ENCODE measurements around the gene AIP. TPM values are rescaled to one million over a fixed set of nuclear protein-coding genes. Genes with fewer than 3 reads are reported as not detected.

The AIP gene
- total RNA-seq, 1 donor from 2014 or later: 39.5 TPM

GRCh38 chr11:67522844-67523555, 40.2 kb downstream of the AIP start, which contains the start of gene CABP2:
Gene CABP2 (minus strand): TSS chr11:67523446. CDS start chr11:67523326, 120 bp downstream.
- Mint-ChIP-seq H3K27ac (no peak within 1 kb of the TSS), H3K36me3 (ENCODE audit: insufficient read depth) (no peaks in the 10 kb centered on the region), H3K4me3 (ENCODE audit: low read depth) (no peak within 1 kb of the TSS), H3K27me3 (peaks cover 16% of the 10 kb centered on the region), H3K4me1 (ENCODE audit: low read depth) (no peaks in the 10 kb centered on the region), H3K9me3 (ENCODE audit: low read depth) (peaks cover 5% of the 10 kb centered on the region)
- no peak for DNase-seq (ENCODE audit: low spot score, unreplicated experiment)
- TF ChIP-seq CTCF (IDR thresholded peaks at IDR 0.05; ENCODE audit: unreplicated experiment): no peak

- no peak overlapping the region for H3K27ac Mint-ChIP-seq
- peaks cover 15% of the 10 kb centered on the region for H3K27me3 Mint-ChIP-seq
- peaks cover 5% of the 10 kb centered on the region for H3K9me3 Mint-ChIP-seq (ENCODE audit: low read depth)
- no peaks in the 10 kb centered on the region for H3K4me1 Mint-ChIP-seq (ENCODE audit: low read depth)
- H3K4me3 Mint-ChIP-seq (ENCODE audit: low read depth): no peak overlapping the region
- no peak for DNase-seq (ENCODE audit: low spot score, unreplicated experiment)
- TF ChIP-seq CTCF (IDR thresholded peaks at IDR 0.05; ENCODE audit: unreplicated experiment): no peak
- no peaks in the 10 kb centered on the region for H3K36me3 Mint-ChIP-seq (ENCODE audit: insufficient read depth)
Observed at GRCh38 chr11:67523556-67524479, 41.0 kb downstream of the AIP start.

GRCh38 chr11:67524480-67524808, 41.6 kb downstream of the AIP start:
- peaks cover 5% of the 10 kb centered on the region for H3K9me3 Mint-ChIP-seq (ENCODE audit: low read depth)
- no peak for DNase-seq (ENCODE audit: low spot score, unreplicated experiment)
- peaks cover 18% of the 10 kb centered on the region for H3K27me3 Mint-ChIP-seq
- no peaks in the 10 kb centered on the region for H3K4me1 Mint-ChIP-seq (ENCODE audit: low read depth)
- no peak for TF ChIP-seq CTCF (IDR thresholded peaks at IDR 0.05; ENCODE audit: unreplicated experiment)
- H3K27ac Mint-ChIP-seq: no peak overlapping the region
- no peaks in the 10 kb centered on the region for H3K36me3 Mint-ChIP-seq (ENCODE audit: insufficient read depth)
- H3K4me3 Mint-ChIP-seq (ENCODE audit: low read depth): no peak overlapping the region

GRCh38 chr11:67525275-67525976, 42.6 kb downstream of the AIP start:
- no peak for DNase-seq (ENCODE audit: low spot score, unreplicated experiment)
- peaks cover 18% of the 10 kb centered on the region for H3K27me3 Mint-ChIP-seq
- H3K36me3 Mint-ChIP-seq (ENCODE audit: insufficient read depth): no peaks in the 10 kb centered on the region
- no peak overlapping the region for H3K27ac Mint-ChIP-seq
- H3K4me1 Mint-ChIP-seq (ENCODE audit: low read depth): no peaks in the 10 kb centered on the region
- peaks cover 5% of the 10 kb centered on the region for H3K9me3 Mint-ChIP-seq (ENCODE audit: low read depth)
- no peak overlapping the region for H3K4me3 Mint-ChIP-seq (ENCODE audit: low read depth)
- no peak for TF ChIP-seq CTCF (IDR thresholded peaks at IDR 0.05; ENCODE audit: unreplicated experiment)

- peaks cover 18% of the 10 kb centered on the region for H3K27me3 Mint-ChIP-seq
Observed at GRCh38 chr11:67528376-67528775, 45.5 kb downstream of the AIP start.

More at GRCh38 chr11:67528376-67528775, 45.5 kb downstream of the AIP start:
- Mint-ChIP-seq H3K9me3 (ENCODE audit: low read depth) (peaks cover 19% of the 10 kb centered on the region), H3K4me3 (ENCODE audit: low read depth) (no peak overlapping the region), H3K36me3 (ENCODE audit: insufficient read depth) (no peaks in the 10 kb centered on the region), H3K27ac (no peak overlapping the region), H3K4me1 (ENCODE audit: low read depth) (no peaks in the 10 kb centered on the region)
- no peak for DNase-seq (ENCODE audit: low spot score, unreplicated experiment)
- no peak for TF ChIP-seq CTCF (IDR thresholded peaks at IDR 0.05; ENCODE audit: unreplicated experiment)

Measured in progenitor cell of endocrine pancreas (in vitro differentiated cells).